Activated CD4-positive, alpha-beta T cell treated with anti-CD3 and anti-CD28 coated beads, Interleukin-2, amount 50 U/mL, for 4 hours (primary cell): Measurements from ENCODE around the gene ZNF790.

Experiments
- DNase-seq, 2 experiments: peaks; one replicate each; pipeline ENCODE4 v3.0.0-alpha.2; 2020

Gene ZNF790

DNA sequence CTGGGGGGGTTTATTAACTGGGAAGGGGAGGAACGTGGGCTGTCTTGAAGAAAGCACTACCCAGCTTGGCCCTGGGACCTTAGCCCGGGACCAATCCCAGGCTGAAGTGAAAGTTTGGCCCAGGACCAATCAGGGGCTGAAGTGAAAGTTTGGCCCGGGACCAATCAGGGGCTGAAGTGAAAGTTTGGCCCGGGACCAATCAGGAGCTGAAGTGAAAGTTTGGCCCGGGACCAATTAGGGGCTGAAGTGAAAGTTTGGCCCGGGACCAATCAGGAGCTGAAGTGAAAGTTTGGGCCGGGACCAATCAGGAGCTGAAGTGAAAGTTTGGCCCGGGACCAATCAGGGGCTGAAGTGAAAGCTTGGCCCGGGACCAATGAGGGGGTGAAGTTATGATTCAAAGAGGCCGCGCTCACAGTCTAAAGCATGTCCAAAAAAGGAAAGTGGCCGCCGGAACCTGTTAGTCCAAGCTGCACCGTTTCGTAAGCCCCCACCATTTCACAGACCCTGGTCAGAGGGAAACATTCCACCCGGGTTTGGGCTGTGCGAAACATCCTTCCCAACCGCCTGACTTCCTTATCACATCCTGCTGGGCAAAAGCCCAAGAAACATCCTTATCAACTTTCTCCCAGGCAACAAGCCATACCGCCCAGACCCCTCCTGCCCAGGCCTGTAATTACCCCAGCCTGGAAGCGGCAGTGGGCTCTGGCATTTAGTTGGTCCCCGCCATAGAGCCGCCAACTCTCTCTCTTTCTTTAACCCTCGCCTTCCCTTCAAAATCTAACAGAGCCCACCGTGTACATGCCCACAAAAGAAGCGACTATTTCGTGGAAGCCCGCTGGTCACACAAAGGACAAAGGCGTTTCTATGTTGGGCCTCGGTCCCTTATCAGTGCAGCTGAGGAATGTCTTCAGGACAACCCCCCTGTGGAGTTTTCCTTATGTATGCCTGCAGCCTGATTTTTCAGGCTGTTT, 66.6 kb downstream of the ZNF790 start:
- DNase-seq: peak in 1 of 2 experiments; percentile 8
